GM19240 (cell line): Measurements from ENCODE around the gene ADD3.
"Not testable (repeated sequence)": the region's sequence is repeated elsewhere in the genome, so short reads cannot be mapped to it uniquely, and the experiment has no call there.

ENCODE experiments used
- DNase-seq: peaks from one replicate; pipeline ENCODE4 v3.0.0; 2011; ENCODE audit warnings: low spot score; ENCODE audit not compliant: insufficient read length

The ADD3 gene

GRCh38 chr10:110101464-110102144, 93.8 kb downstream of the ADD3 start:
- no peak for DNase-seq

GRCh38 chr10:110103921-110104461, 96.2 kb downstream of the ADD3 start:
- DNase-seq: no peak

- DNase-seq: no peak
Observed at GRCh38 chr10:110105873-110106272, 98.1 kb downstream of the ADD3 start.

GRCh38 chr10:110107430-110107829, 99.6 kb downstream of the ADD3 start:
- no peak for DNase-seq

GRCh38 chr10:110107887-110108286, 100.1 kb downstream of the ADD3 start:
- DNase-seq: no peak

GRCh38 chr10:110109511-110109910, 101.7 kb downstream of the ADD3 start:
- DNase-seq: no peak

- no peak for DNase-seq
Observed at GRCh38 chr10:110110338-110110737, 102.6 kb downstream of the ADD3 start.

GRCh38 chr10:110113670-110114337, 106.0 kb downstream of the ADD3 start:
- no peak for DNase-seq

- DNase-seq: not testable (repeated sequence)
Observed at GRCh38 chr10:110114668-110115067, 106.9 kb downstream of the ADD3 start.

- DNase-seq: no peak
Observed at GRCh38 chr10:110115784-110116520, 108.2 kb downstream of the ADD3 start.

GRCh38 chr10:110118891-110119621, 111.3 kb downstream of the ADD3 start:
- no peak for DNase-seq

- no peak for DNase-seq
Observed at GRCh38 chr10:110123594-110123993, 115.8 kb downstream of the ADD3 start.

GRCh38 chr10:110129490-110129889, 121.7 kb downstream of the ADD3 start:
- no peak for DNase-seq

GRCh38 chr10:110134917-110135316, 127.1 kb downstream of the ADD3 start:
- no peak for DNase-seq

- DNase-seq: not testable (repeated sequence)
Observed at GRCh38 chr10:110135836-110136235, 128.1 kb downstream of the ADD3 start.

- peak; percentile 19 for DNase-seq
Observed at GRCh38 chr10:110137142-110137545, 129.4 kb downstream of the ADD3 start.

GRCh38 chr10:110138197-110138812, 130.5 kb downstream of the ADD3 start:
- DNase-seq: peak; percentile 30

GRCh38 chr10:110141185-110141584, 133.4 kb downstream of the ADD3 start:
- DNase-seq: no peak

- DNase-seq: no peak
Observed at GRCh38 chr10:110141871-110142635, 134.3 kb downstream of the ADD3 start.

- no peak for DNase-seq
Observed at GRCh38 chr10:110142965-110143364, 135.2 kb downstream of the ADD3 start.
